ENCODE data around the gene PDK4. TPM values are rescaled to one million over a fixed set of nuclear protein-coding genes. Genes with fewer than 3 reads are reported as not detected.

The PDK4 gene
- not detected for total RNA-seq

DNA sequence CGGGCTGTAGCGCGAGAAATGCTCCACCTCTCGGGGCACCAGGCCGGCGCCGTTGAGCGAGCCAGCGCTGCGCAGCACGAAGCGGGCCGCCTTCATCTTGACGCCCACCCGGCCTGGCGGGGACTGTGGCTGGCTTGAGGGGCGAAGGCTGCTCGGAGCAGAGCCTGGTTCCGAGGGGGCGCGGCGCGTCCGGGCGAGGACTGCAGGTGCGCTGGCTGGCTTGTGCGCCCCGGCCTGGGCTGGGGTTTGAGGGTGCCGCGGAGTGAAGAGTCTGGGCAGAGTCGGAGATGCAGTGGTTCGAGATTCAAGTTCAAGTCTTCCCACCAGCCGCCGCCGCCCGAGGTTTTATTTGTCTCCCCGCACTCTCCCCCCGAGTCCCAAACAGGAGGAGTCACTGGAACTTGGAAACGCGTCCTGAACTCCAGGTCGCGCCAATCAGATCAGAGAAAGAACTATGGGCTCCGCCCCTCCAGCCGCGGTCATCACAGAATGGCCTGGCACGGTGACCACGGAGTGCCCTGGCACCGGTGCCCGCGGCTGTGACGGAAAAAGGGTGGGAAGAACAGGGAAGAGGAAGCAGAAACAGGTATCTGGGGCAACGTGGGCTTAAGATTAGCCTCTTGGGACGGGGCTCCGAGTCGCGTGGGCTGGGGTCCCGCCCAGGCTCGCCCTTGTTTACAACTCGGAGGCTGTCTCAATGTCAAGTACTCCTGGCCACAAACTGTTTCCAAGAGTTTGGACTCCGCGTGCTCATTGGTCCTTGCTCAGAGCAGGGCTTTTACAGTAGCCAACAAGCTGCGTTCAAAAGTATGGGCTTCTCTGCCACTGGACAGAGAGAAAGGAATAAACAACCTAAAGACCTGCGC, at the start of gene PDK4:
Gene PDK4, minus strand, starts transcription at position 319 of the 866 bp plus-strand sequence. Its CDS starts 223 bp downstream, at position 96.
- Mint-ChIP-seq H3K4me3 (peak within 1 kb of the TSS; percentile 9), H3K4me1 (ENCODE audit: low read depth) (peaks cover 4% of the 10 kb centered on the region), H3K27ac (no peak within 1 kb of the TSS), H3K9me3 (no peaks in the 10 kb centered on the region), H3K36me3 (ENCODE audit: low read depth) (no peaks in the 10 kb centered on the region), H3K27me3 (peaks cover 27% of the 10 kb centered on the region)
- CTCF ChIA-PET, result interaction anchor here (1.0 kb wide), 1 partner anchor 9 kb away, joined by 5 read pairs; no protein-coding TSS in a partner anchor
- DNase-seq, result no peak
- POLR2A ChIA-PET, result no interaction called here
- intact Hi-C loops (cut with micrococcal nuclease), result no loop called here
- ATAC-seq, result no peak
- no peak for TF ChIP-seq CTCF (IDR thresholded peaks at IDR 0.05)

- H3K36me3 Mint-ChIP-seq (ENCODE audit: low read depth), result no peaks in the 10 kb centered on the region
- ATAC-seq (no peak), DNase-seq (no peak)
- CTCF ChIA-PET, result no interaction called here
- TF ChIP-seq CTCF (IDR thresholded peaks at IDR 0.05), result no peak
- no peaks in the 10 kb centered on the region for H3K9me3 Mint-ChIP-seq
- H3K4me1 Mint-ChIP-seq (ENCODE audit: low read depth), result no peaks in the 10 kb centered on the region
- H3K4me3 Mint-ChIP-seq, result no peak overlapping the region
- intact Hi-C loops (cut with micrococcal nuclease), result no loop called here
- no peak overlapping the region for H3K27ac Mint-ChIP-seq
- no peaks in the 10 kb centered on the region for H3K27me3 Mint-ChIP-seq
- POLR2A ChIA-PET, result no interaction called here
Observed at GRCh38 chr7:95642173-95642572, 45.9 kb upstream of the PDK4 start.

DNA sequence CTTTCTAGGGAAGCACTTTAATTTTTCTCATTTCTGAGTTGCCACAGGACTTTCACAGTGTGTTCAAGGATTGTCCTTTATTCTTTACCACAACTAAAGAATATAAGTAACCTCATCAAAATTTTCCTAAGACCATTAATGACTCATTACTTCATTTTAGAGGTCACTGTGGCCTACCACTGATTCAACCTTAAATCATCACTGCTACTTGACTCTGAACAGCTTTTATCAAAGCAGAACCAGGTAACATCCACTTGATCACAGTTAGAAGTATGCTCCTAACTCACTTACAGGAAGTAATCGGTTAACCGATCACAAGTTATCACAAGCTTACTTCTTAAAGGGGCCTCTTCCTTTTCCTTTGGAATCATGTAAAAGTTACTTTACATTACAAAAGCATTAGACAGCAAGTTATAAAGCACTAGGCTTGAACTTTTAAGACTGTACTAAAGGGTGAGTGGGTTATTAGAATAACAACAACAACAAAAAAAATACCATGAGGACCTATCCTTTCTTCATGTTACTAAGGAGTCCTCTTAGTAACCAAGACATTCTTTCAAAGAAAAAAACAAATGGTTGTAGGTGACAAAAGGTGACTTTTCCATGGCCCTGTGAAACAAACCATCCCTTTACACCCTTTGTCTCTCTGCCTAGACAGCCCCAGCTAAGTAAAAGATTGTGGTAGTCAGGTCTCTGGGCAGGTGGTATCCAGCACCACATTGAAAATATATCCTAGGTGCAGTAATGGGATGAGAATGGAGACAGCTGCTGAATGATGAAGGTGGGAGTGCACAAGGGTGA, 40.0 kb upstream of the PDK4 start:
- no peaks in the 10 kb centered on the region for H3K36me3 Mint-ChIP-seq (ENCODE audit: low read depth)
- no peaks in the 10 kb centered on the region for H3K4me1 Mint-ChIP-seq (ENCODE audit: low read depth)
- intact Hi-C loops (cut with micrococcal nuclease), result no loop called here
- no peaks in the 10 kb centered on the region for H3K9me3 Mint-ChIP-seq
- no peak overlapping the region for H3K27ac Mint-ChIP-seq
- ATAC-seq (no peak), DNase-seq (no peak)
- CTCF ChIA-PET, result interaction anchor here (0.7 kb wide), 1 partner anchor 54 kb away, joined by 3 read pairs; no protein-coding TSS in a partner anchor
- no peak overlapping the region for H3K4me3 Mint-ChIP-seq
- H3K27me3 Mint-ChIP-seq, result no peaks in the 10 kb centered on the region
- POLR2A ChIA-PET, result no interaction called here
- TF ChIP-seq CTCF (IDR thresholded peaks at IDR 0.05), result no peak

GRCh38 chr7:95632609-95633008, 36.3 kb upstream of the PDK4 start:
- DNase-seq (no peak), ATAC-seq (no peak)
- no peaks in the 10 kb centered on the region for H3K36me3 Mint-ChIP-seq (ENCODE audit: low read depth)
- H3K27me3 Mint-ChIP-seq, result no peaks in the 10 kb centered on the region
- ChIA-PET CTCF (no interaction called here), POLR2A (no interaction called here)
- H3K4me3 Mint-ChIP-seq, result no peak overlapping the region
- intact Hi-C loops (cut with micrococcal nuclease), result no loop called here
- no peak overlapping the region for H3K27ac Mint-ChIP-seq
- H3K9me3 Mint-ChIP-seq, result no peaks in the 10 kb centered on the region
- H3K4me1 Mint-ChIP-seq (ENCODE audit: low read depth), result no peaks in the 10 kb centered on the region
- TF ChIP-seq CTCF (IDR thresholded peaks at IDR 0.05), result no peak

DNA sequence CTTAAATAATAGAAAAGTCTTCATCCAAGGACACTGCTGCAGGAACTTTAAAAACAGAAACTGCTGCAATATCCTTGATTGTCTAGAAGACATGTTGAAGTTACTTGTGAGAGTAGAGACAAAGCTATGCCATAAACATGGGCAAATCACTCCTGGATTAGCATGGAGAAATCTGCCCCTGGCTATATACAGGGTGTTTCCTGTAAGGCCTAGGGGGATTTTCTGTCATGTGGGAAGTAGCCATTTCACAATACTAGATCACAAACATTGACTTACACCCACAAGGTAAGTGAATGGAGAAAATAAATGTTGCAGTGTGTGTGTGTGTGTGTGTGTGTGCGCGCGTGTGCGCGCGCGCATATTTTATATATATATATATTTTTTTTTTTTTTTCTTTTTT, 35.2 kb upstream of the PDK4 start:
- H3K36me3 Mint-ChIP-seq (ENCODE audit: low read depth), result no peaks in the 10 kb centered on the region
- H3K27ac Mint-ChIP-seq, result no peak overlapping the region
- no peaks in the 10 kb centered on the region for H3K9me3 Mint-ChIP-seq
- intact Hi-C loops (cut with micrococcal nuclease), result no loop called here
- no peaks in the 10 kb centered on the region for H3K27me3 Mint-ChIP-seq
- DNase-seq (no peak), ATAC-seq (no peak)
- TF ChIP-seq CTCF (IDR thresholded peaks at IDR 0.05), result no peak
- H3K4me3 Mint-ChIP-seq, result no peak overlapping the region
- POLR2A ChIA-PET, result no interaction called here
- CTCF ChIA-PET, result no interaction called here
- H3K4me1 Mint-ChIP-seq (ENCODE audit: low read depth), result no peaks in the 10 kb centered on the region

Measured in activated CD8-positive, alpha-beta T cell treated with anti-CD3 and anti-CD28 coated beads for 36 hours (primary cell).